GM06990 (cell line): Measurements from ENCODE around the gene PJVK.

Source experiments
- DNase-seq: peaks from one replicate; pipeline ENCODE4 v3.0.0-alpha.2; 2011; ENCODE audit not compliant: insufficient read length; ENCODE audit errors: extremely low read depth
- H3K27me3 ChIP-seq: replicated peaks from 2 replicates; pipeline ENCODE4 v1.6.0; 2011; ENCODE audit warnings: low read length; ENCODE audit not compliant: control insufficient read depth, insufficient read depth
- H3K36me3 ChIP-seq: 2 replicates; pipeline ENCODE4 v1.5.1; 2011; ENCODE audit warnings: low read length; ENCODE audit not compliant: control insufficient read depth, insufficient read depth
- H3K4me3 ChIP-seq: replicated peaks from 2 replicates; pipeline ENCODE4 v1.5.1; 2011; ENCODE audit warnings: low read depth, mild to moderate bottlenecking, control low read depth, low read length
- CTCF ChIP-seq: IDR thresholded peaks from 2 replicates; pipeline ENCODE4 v1.5.1; 2011; ENCODE audit warnings: low read length, control low read depth, mild to moderate bottlenecking, inconsistent platforms; ENCODE audit not compliant: insufficient read depth, poor library complexity, severe bottlenecking

PJVK gene

GRCh38 chr2:178474560-178474959 is 23.4 kb downstream of the PJVK start:
- DNase-seq, result no peak
- H3K36me3 ChIP-seq, result no peaks in the 10 kb centered on the region
- no peak overlapping the region for H3K4me3 ChIP-seq
- TF ChIP-seq CTCF, result no peak
- no peaks in the 10 kb centered on the region for H3K27me3 ChIP-seq

- H3K4me3 ChIP-seq, result no peak overlapping the region
- DNase-seq, result no peak
- H3K36me3 ChIP-seq, result no peaks in the 10 kb centered on the region
These were observed 25.3 kb downstream of the PJVK start for GRCh38 chr2:178476477-178476876.

GRCh38 chr2:178477443-178478129 is 26.4 kb downstream of the PJVK start:
- Histone ChIP-seq H3K36me3 (no peaks in the 10 kb centered on the region), H3K4me3 (peak overlapping the region; percentile 76), H3K27me3 (no peaks in the 10 kb centered on the region)
- no peak for TF ChIP-seq CTCF
- DNase-seq, result no peak

More at GRCh38 chr2:178476477-178476876, 25.3 kb downstream of the PJVK start:
- no peak for TF ChIP-seq CTCF
- H3K27me3 ChIP-seq, result no peaks in the 10 kb centered on the region

- Histone ChIP-seq H3K36me3 (no peaks in the 10 kb centered on the region), H3K27me3 (no peaks in the 10 kb centered on the region), H3K4me3 (peak overlapping the region; percentile 76)
- DNase-seq, result no peak
- TF ChIP-seq CTCF, result no peak
These were observed 26.9 kb downstream of the PJVK start for GRCh38 chr2:178478130-178478438.

GRCh38 chr2:178478439-178479274 is 27.5 kb downstream of the PJVK start, which contains the start of gene FKBP7:
TSS of gene FKBP7 (minus strand) at chr2:178478600. CDS start at chr2:178478499, 101 bp downstream.
- Histone ChIP-seq H3K27me3 (no peaks in the 10 kb centered on the region), H3K4me3 (peak within 1 kb of the TSS; percentile 76), H3K36me3 (no peaks in the 10 kb centered on the region)
- DNase-seq, result peak; percentile 90
- peak; percentile 87 for TF ChIP-seq CTCF
